Daoy (cell line): ENCODE measurements around the gene PSMB10. TPM values are rescaled to one million over a fixed set of nuclear protein-coding genes. Genes with fewer than 3 reads are reported as not detected.

Experiments used
- DNase-seq: peaks from one replicate; pipeline ENCODE4 v3.0.0-alpha.2; 2015; ENCODE audit warnings: low read depth
- total RNA-seq: library from RNA; depleted of rRNA; stranded (reverse); fragments of >200 nt; shearing (Covaris generic); gene quantifications from 2 replicates; pipeline ENCODE4 v1.2.3, GENCODE V29; 2014

Gene PSMB10
- total RNA-seq, 1 experiment from 2014 or later, result 58.1 TPM

GRCh38 chr16:67963662-67964321 is 27.1 kb upstream of the PSMB10 start:
- DNase-seq, result no peak

GRCh38 chr16:67963292-67963661 is 26.6 kb upstream of the PSMB10 start:
- DNase-seq, result no peak

- DNase-seq, result no peak
These were observed 25.5 kb upstream of the PSMB10 start for GRCh38 chr16:67962135-67962534.

- no peak for DNase-seq
These were observed 24.9 kb upstream of the PSMB10 start for GRCh38 chr16:67961551-67961957.

DNA sequence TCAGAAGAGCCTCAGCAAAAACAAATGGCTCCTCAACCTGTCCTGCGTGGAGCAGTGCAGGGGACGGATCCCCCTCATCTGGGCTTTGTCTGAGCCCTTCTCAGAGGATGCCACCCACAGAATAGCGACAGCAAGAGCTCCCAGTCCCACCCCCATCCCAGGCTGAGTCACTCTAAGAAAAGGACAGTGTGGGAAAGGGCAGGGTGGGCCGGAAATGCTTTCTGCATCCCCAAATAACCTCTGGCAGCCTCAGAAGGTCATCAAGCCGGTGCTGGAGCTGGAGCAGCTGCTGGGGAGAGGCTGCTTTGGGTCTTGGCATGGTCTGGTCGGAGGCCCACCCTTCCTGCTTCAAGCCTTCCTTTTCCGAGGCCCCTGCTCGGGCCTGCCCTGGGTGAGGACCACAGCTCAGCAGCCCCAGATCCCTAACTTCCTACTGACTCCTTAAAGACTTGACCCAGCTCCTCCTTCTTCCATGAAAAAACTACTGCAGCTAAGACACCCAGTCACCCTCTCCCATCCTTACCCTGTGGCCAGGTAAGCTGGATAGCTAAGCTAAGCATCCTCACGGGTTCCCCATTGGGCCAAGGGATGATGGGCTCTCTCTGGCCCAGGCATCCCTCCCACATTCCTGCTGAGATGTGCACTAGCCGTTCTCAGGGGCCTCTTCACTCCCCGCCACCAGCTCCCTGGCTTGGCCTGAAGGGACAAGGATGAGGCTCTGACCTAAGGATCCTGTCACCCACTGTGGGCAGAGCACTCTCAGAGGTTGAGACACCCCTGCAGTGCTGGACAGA is 23.1 kb upstream of the PSMB10 start:
- DNase-seq, result peak; percentile 66

GRCh38 chr16:67957622-67958021 is 21.0 kb upstream of the PSMB10 start:
- DNase-seq, result no peak

DNA sequence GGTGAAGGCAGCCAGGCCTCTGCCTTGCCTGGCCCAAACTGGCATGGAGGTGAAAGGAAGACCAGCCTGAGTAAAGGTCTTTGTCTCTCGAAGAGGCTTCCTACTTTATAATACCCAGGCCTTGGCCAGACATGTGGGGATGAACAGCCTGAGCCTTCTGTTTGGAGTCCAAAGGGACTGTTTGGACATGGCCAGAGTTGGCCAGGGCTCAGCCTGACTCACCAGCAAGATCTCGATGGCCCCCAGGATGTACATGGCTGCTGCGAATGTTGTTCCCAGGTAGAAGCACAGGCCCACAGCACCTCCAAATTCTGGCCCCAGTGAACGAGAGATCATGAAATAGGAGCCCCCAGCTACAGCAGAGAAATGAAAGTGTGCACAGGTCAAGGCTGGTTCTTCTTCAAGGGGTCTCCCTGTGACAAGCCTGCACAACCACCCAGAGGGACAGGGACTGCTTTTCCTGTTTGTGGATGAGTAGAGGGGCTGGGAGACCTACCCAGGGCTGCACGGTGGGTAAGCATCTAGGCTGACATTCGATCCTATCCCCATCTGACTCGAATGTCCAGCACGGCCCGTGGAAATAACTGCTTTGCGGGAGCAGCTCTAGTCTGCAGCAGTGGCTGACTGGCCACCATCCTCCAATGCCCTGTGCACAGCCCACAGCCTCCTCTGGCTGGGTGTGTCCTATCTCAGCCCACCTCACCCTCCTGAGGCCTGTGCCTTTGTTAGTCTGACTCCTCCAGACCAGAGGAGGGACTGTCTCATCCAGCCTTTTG is 18.0 kb upstream of the PSMB10 start:
- no peak for DNase-seq

DNA sequence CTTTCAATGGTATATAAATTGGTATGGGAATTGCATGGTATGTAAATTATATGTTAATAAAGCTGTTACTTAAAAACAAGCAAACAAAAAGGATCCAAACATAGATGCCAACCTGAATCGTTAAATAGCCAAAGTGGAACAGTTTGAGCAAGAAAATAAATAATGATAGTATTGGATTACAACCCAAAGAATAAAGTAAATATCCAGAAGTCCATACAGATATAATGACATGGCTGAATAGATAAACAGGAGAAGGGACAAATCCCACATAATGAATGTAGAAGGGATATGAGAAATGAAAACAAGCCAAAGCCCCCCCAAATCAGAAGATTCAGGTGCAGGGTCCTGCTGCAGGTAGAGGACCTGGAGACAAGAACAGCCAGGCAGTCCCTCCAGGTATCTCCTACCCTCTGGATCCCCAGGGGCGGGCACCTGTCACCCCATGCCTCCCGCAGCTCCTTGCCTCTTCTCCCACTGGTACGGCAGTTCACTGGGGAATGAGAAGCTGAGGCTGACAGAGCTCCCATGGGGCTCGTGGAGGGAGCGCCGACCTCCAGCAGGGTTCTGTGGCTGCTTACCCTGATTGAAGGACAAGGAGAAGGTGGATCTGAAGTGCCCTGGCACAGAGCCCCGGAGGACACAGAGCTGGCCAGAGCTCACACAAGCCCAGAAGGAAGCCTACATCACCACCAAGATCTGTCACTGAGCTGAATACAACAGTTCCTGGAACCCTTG is 17.2 kb upstream of the PSMB10 start:
- no peak for DNase-seq

DNA sequence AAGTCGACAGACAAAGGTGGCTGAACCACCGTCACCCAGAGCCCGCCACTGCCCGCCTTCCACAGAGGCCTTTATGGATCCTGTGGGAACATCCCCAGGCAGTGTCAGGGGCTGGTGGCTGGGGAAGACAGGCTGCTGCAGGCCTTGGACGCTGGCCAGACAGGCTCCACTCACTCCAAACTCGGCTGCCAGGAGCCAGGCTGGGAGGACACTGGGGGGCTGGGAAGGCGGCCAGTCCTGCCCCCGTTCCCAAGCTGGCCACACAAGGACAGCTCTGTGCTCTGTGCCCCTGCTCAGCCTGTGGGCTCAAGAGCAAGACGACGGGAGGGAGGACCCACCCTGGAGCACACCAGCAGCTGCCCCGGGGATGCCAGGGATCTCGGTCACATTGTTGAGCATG is 14.8 kb upstream of the PSMB10 start:
- no peak for DNase-seq

DNA sequence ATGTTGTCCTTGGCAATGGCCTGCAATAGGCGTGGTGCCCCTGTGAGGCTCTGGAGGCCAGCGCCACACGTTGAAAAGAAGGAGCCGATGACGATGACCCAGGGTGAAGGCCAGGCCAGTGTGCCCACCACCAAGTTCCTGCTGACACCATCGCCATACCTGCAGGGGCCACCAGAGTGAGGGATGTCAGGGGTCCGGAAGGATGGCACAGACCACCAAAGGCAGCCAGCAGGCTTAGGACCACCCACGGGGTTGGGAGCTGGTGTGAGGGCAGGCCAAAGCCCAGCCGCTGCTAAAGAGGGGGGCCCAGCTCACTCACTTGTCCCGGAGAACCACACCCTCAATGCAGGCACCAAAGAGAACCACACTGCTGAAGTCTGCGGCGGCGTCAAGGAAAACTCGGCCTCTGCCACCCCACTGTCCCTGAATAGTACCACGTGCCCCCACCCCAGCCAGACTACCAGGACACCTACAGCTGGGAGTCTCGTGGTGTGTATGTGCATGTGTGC is 13.7 kb upstream of the PSMB10 start:
- no peak for DNase-seq

DNA sequence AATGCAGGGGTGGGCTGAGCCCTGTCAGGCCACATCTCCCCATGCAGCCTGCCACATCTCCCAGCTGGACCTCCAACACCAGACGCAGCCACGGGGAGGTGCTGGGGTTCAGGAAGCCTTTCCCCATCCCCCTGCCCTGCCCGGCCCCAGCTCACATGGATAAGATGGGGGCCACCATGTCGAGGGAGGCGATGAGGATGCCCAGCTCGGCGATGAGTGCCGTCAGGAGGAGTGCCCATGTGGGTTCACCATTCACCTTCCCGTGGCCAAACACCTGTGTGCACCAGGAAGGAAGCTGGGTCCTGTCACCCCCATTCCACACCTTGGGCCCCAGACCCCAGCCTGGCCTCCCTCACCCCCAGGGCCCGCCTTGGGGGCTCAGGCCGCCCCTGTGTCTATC is 13.0 kb upstream of the PSMB10 start:
- no peak for DNase-seq

- DNase-seq, result no peak
These were observed 11.4 kb upstream of the PSMB10 start for GRCh38 chr16:67948015-67948414.

DNA sequence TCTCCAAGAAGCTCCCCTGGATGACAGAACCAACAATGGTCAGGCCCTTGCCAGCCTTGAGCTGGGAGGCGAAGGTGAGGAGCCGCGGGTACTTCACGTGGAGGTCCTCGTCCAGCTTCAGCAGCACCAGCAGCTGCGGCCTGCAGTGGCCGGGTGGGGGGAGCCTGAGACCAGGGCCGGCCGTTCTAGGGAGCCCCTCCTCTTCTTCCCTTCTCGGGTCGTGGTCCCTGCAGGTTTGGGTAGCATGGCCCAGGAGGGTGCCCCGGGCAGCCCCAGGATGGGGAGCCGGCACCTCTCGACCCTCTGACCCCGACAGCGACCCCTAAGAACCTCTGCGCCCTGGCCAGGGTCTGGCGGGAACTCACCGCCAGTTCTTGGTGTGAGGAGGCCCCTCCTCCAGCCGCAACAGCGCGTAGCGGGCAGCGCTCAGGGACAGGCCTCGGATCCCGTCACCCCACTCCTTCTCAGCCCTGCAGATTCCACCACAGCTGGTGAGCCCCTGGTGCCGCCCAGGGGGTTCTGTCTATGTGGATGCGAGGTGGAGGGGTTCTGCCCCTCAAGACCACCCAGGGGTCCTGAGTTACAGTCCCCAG is 10.4 kb upstream of the PSMB10 start:
- DNase-seq, result no peak

GRCh38 chr16:67946128-67946569 is 9.5 kb upstream of the PSMB10 start:
- no peak for DNase-seq

- no peak for DNase-seq
These were observed 8.8 kb upstream of the PSMB10 start for GRCh38 chr16:67945392-67945933.

- DNase-seq, result no peak
These were observed 8.2 kb upstream of the PSMB10 start for GRCh38 chr16:67944690-67945391.

DNA sequence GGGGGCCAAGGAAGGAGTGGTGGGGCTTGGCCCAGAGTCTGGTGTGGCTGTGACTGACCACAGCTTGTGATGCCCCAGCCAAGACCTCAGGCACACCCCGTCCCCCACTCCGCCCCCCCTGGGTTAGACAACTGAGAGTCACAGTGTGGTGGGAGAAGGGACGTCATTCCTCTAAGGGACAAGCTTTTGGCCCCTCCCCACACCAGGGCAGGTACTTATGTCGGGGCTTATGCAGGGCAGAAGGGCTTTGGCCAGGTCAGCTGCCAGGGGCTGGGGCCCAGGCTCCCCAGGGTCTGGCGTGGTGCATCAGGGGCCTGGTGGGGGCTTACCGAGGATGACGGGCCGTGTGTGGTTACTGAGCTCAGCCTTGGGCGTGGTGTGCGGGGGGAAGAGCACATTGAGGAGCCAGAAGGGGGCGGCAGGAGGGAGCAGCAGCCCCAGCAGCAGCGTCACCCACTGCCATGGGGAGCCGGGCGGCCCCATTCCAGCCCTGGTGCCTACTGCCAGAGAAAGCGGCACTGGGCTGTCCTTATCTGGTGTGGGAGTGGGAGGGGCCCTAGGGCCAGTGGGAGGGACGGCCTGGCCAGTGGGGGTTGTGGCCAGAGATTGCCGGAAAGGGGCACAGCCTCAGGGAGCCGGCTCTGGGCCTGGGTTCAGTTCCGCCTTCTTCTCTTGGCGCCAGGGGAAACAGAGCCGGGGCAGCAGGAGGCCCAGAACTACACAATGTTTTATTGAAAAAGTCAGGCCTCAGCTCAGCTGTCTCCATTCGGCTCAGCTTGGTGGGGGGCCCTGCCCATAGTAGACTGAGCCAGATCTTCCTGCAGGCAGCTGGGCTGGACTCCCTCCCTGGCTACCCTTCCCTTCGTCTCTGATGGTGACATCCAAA is 7.2 kb upstream of the PSMB10 start, which contains the start of gene LCAT:
Gene LCAT (minus strand): TSS at position 502 of the 886 bp plus-strand sequence. CDS start 19 bp downstream, at position 483.
- no peak for DNase-seq

DNA sequence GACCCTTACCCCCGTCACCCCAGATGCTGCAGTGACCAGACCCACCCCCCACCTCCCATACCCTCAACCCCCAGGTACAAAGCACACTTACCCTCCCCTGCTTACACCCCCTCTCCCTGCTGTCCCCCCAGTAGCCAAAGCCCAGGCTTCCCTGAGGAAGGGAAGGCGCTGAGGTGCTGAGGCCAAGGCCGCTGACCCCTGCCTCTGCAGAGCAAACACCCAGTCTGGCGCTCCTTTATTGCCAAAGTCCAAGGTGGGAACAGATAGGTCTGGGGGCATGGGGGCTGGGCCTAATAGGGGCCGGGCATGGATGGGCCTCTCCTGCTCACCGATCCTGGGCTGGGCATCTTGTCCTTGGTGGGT is 6.6 kb upstream of the PSMB10 start:
- DNase-seq, result no peak

GRCh38 chr16:67942510-67943255 is 6.0 kb upstream of the PSMB10 start:
- DNase-seq, result no peak
